Suppressor macrophage treated with lipopolysaccharide for 4 hours (primary cell): ENCODE results near the gene ADCY3.

Experiments used
- DNase-seq: peaks from one replicate; pipeline ENCODE4 v3.0.0-alpha.2; 2020

Gene ADCY3

GRCh38 chr2:24920098-24920808 lies at the start of gene ADCY3:
Gene ADCY3, minus strand, starts transcription at chr2:24920237. Its CDS starts 1,250 bp downstream, at chr2:24918987.
- DNase-seq: peak; percentile 63

GRCh38 chr2:24969784-24970183 lies 49.7 kb upstream of the ADCY3 start:
- no peak for DNase-seq

- no peak for DNase-seq
Observed at GRCh38 chr2:24961903-24962302, 41.9 kb upstream of the ADCY3 start.

GRCh38 chr2:24959761-24960160 lies 39.7 kb upstream of the ADCY3 start:
- no peak for DNase-seq

- no peak for DNase-seq
Observed at GRCh38 chr2:24958411-24958935, 38.4 kb upstream of the ADCY3 start.

- no peak for DNase-seq
Observed at GRCh38 chr2:24957976-24958375, 37.9 kb upstream of the ADCY3 start.

GRCh38 chr2:24957221-24957620 lies 37.2 kb upstream of the ADCY3 start:
- DNase-seq: no peak

- DNase-seq: no peak
Observed at GRCh38 chr2:24955921-24956320, 35.9 kb upstream of the ADCY3 start.

GRCh38 chr2:24955232-24955631 lies 35.2 kb upstream of the ADCY3 start:
- no peak for DNase-seq

- no peak for DNase-seq
Observed at GRCh38 chr2:24950102-24950501, 30.1 kb upstream of the ADCY3 start.

- DNase-seq: no peak
Observed at GRCh38 chr2:24948506-24948905, 28.5 kb upstream of the ADCY3 start.

- DNase-seq: no peak
Observed at GRCh38 chr2:24947561-24948157, 27.6 kb upstream of the ADCY3 start.

- DNase-seq: no peak
Observed at GRCh38 chr2:24945907-24946306, 25.9 kb upstream of the ADCY3 start.

- no peak for DNase-seq
Observed at GRCh38 chr2:24943427-24944053, 23.5 kb upstream of the ADCY3 start.

- no peak for DNase-seq
Observed at GRCh38 chr2:24939353-24939752, 19.3 kb upstream of the ADCY3 start.

- no peak for DNase-seq
Observed at GRCh38 chr2:24937236-24937635, 17.2 kb upstream of the ADCY3 start.

GRCh38 chr2:24935145-24935544 lies 15.1 kb upstream of the ADCY3 start:
- no peak for DNase-seq

- DNase-seq: no peak
Observed at GRCh38 chr2:24932715-24933114, 12.7 kb upstream of the ADCY3 start.

GRCh38 chr2:24930768-24931167 lies 10.7 kb upstream of the ADCY3 start:
- peak; percentile 19 for DNase-seq

- no peak for DNase-seq
Observed at GRCh38 chr2:24929230-24929629, 9.2 kb upstream of the ADCY3 start.

- DNase-seq: no peak
Observed at GRCh38 chr2:24928036-24928435, 8.0 kb upstream of the ADCY3 start.

- DNase-seq: peak; percentile 48
Observed at GRCh38 chr2:24926602-24927252, 6.7 kb upstream of the ADCY3 start.

- no peak for DNase-seq
Observed at GRCh38 chr2:24926220-24926601, 6.2 kb upstream of the ADCY3 start.

GRCh38 chr2:24925815-24926214 lies 5.8 kb upstream of the ADCY3 start:
- DNase-seq: no peak
